ENCODE measurements around the gene NPEPPS. TPM values are rescaled to one million over a fixed set of nuclear protein-coding genes. Genes with fewer than 3 reads are reported as not detected.

Gene NPEPPS
- total RNA-seq, 1 donor from 2014 or later: 152 TPM

- no peak for DNase-seq (ENCODE audit: low spot score)
Measured at GRCh38 chr17:47664624-47664941, 133.7 kb downstream of the NPEPPS start.

GRCh38 chr17:47665655-47666054 is 134.7 kb downstream of the NPEPPS start:
- DNase-seq (ENCODE audit: low spot score): no peak

GRCh38 chr17:47669081-47669480 is 138.2 kb downstream of the NPEPPS start:
- DNase-seq (ENCODE audit: low spot score): no peak

- no peak for DNase-seq (ENCODE audit: low spot score)
Measured at GRCh38 chr17:47670064-47670463, 139.2 kb downstream of the NPEPPS start.

Other genes with a start within 250 kb of the NPEPPS start
- 15.4 TPM for gene EFCAB13, start 207.2 kb upstream of the NPEPPS start, total RNA-seq
- gene KPNB1, start 118.8 kb downstream of the NPEPPS start, total RNA-seq: 352 TPM
- gene TBKBP1, start 163.1 kb downstream of the NPEPPS start, total RNA-seq: 9.2 TPM
- 1.2 TPM for gene TBX21, start 202.1 kb downstream of the NPEPPS start, total RNA-seq

Measured in ureter (tissue), 1 donor.